Pancreas (tissue), 10 donors: ENCODE data around the gene RNF123. TPM values are rescaled to one million over a fixed set of nuclear protein-coding genes. Genes with fewer than 3 reads are reported as not detected.

ENCODE experiments used
- ATAC-seq, 4 donors: fragments of 200-7000 bp; cut with Tn5 transposase; one replicate each; pipeline versions ENCODE4 v1.8.0 to v1.9.1; 2020; ENCODE audit warnings: mild to moderate bottlenecking in 4 of 4, moderate library complexity in 4 of 4
- DNase-seq, 6 donors: peaks; one replicate each; pipeline ENCODE4 v3.0.0-alpha.2; 2020
- FAIRE-seq: peaks from 2 replicates; lab custom pipeline; 2012; peaks lifted over from hg19 to GRCh38; lab: Jason Lieb, UNC
- H3K27ac ChIP-seq, 4 donors: fragments of 200-600 bp; sonication (generic); 1 replicate in 3 of 4; 2 replicates in 1 of 4; pipeline versions ENCODE4 v1.5.0 to v1.8.0; 2020
- H3K27me3 ChIP-seq, 4 donors: fragments of 200-600 bp; one replicate each; pipeline ENCODE4 v1.8.0; 2021
- H3K36me3 ChIP-seq, 3 donors: fragments of 200-600 bp; sonication (generic) in 1 of 3; one replicate each; pipeline versions ENCODE4 v1.5.0 to v1.8.0; 2020 to 2021
- H3K4me1 ChIP-seq, 3 donors: fragments of 200-600 bp; one replicate each; pipeline ENCODE4 v1.8.0; 2021
- H3K4me3 ChIP-seq, 4 donors: fragments of 200-600 bp; sonication (generic) in 2 of 4; one replicate each; pipeline versions ENCODE4 v1.5.0 to v1.8.0; 2020 to 2021
- H3K9me3 ChIP-seq, 4 donors: fragments of 200-600 bp; one replicate each; pipeline ENCODE4 v1.8.0; 2021
- CTCF ChIP-seq, 4 donors: fragments of 200-600 bp; sonication (generic) in 3 of 4; IDR thresholded peaks; one replicate each; pipeline versions ENCODE4 v1.5.0 to v1.8.0; 2021; ENCODE audit warnings: antibody characterized with exemption in 4 of 4
- WGBS, 2 donors: extraction: QIAGEN DNeasy Blood & Tissue Kit; methylation state at CpG; one replicate each; pipeline ENCODE4 v1.1.7; 2013; 5-methylcytosine and 5-hydroxymethylcytosine counted together
- intact Hi-C, 3 donors: fragments of 100-400 bp; cut with DNase I; formaldehyde crosslinking; loops; one replicate each; pipeline versions ENCODE4 v1.11.1 to v1.14.2; 2022
- polyA plus RNA-seq, 2 donors: library from polyadenylated mRNA; stranded (reverse); fragments of 200-250 nt; gene quantifications; one replicate each; pipeline ENCODE4 v1.2.3, GENCODE V29; 2013
- total RNA-seq, 6 donors: library from RNA; stranded (reverse); fragmentation: NEBNext Ultra II Directional in 4 of 6; extraction: Animal tissue kit (Norgen Biotek cat#: 25700) in 4 of 6; gene quantifications; one replicate each; pipeline versions ENCODE4 v1.2.1 to v1.2.4, GENCODE V29; 2021 to 2023
- donor health status: healthy with polysubstance abuse.
- donor health status: DM: no; HTN: no; CAD: no; lungs with moderate emphysema.
- donor health status: DM: no; HTN: no; CAD: no.
- donor health status: control.
- donor health status: control.
- donor health status: Bipolar disorder and iron deficiency.
- donor health status: DM: yes; HTN: yes; CAD: no.
- donor health status: DM: no; HTN: no; CAD: no.
- donor health status: DM: no; HTN: no; CAD: no.
- donor health status: DM: yes; HTN: yes; CAD: no.

RNF123 gene
- total and polyA plus RNA-seq, 8 donors, result 13.5 to 27.6 (median 20.6) TPM

GRCh38 chr3:49665822-49666519, 23.4 kb upstream of the RNF123 start:
- TF ChIP-seq CTCF (IDR thresholded peaks at IDR 0.05), result no peak
- intact Hi-C loops, result loop anchor here in 1 of 3 donors (5.0 kb wide), 1 partner anchor 124 kb away; no protein-coding TSS in a partner anchor
- no peaks in the 10 kb centered on the region for H3K9me3 ChIP-seq
- no peak overlapping the region for H3K4me3 ChIP-seq
- H3K36me3 ChIP-seq, result no peaks in the 10 kb centered on the region
- no peak for FAIRE-seq
- H3K4me1 ChIP-seq, result peaks cover 0 to 11% (median 10%) of the 10 kb centered on the region in 3 donors
- H3K27me3 ChIP-seq, result no peaks in the 10 kb centered on the region
- ATAC-seq, result peak in 3 of 4 donors; percentile 35 to 59 (median 43)
- DNase-seq, result peak in 1 of 6 donors; percentile 58
- WGBS, 2 donors, result 68 to 80% methylated on average over 6 of the region's 6 CpGs
- H3K27ac ChIP-seq, result no peak overlapping the region

GRCh38 chr3:49666592-49666991, 22.8 kb upstream of the RNF123 start:
- H3K9me3 ChIP-seq, result no peaks in the 10 kb centered on the region
- H3K27me3 ChIP-seq, result no peaks in the 10 kb centered on the region
- DNase-seq, result no peak
- no peak overlapping the region for H3K4me3 ChIP-seq
- 54 to 55% methylated on average over 8 of the region's 8 CpGs for WGBS, 2 donors
- H3K36me3 ChIP-seq, result no peaks in the 10 kb centered on the region
- no peak for FAIRE-seq
- no peak for ATAC-seq
- peaks cover 0 to 15% (median 10%) of the 10 kb centered on the region in 3 donors for H3K4me1 ChIP-seq
- intact Hi-C loops, result loop anchor here in 1 of 3 donors (5.0 kb wide), 1 partner anchor 124 kb away; no protein-coding TSS in a partner anchor
- H3K27ac ChIP-seq, result no peak overlapping the region
- TF ChIP-seq CTCF (IDR thresholded peaks at IDR 0.05), result no peak

- Histone ChIP-seq H3K27ac (no peak overlapping the region), H3K36me3 (no peaks in the 10 kb centered on the region), H3K9me3 (no peaks in the 10 kb centered on the region), H3K4me1 (peaks cover 0 to 15% (median 10%) of the 10 kb centered on the region in 3 donors), H3K27me3 (no peaks in the 10 kb centered on the region), H3K4me3 (no peak overlapping the region)
- DNase-seq (no peak), FAIRE-seq (no peak), ATAC-seq (no peak)
- intact Hi-C loops, result loop anchor here in 1 of 3 donors (5.0 kb wide), 1 partner anchor 126 kb away; no protein-coding TSS in a partner anchor
- no peak for TF ChIP-seq CTCF (IDR thresholded peaks at IDR 0.05)
- 65 to 77% methylated on average over 25 of the region's 25 CpGs for WGBS, 2 donors
Observed at GRCh38 chr3:49667701-49668413, 21.5 kb upstream of the RNF123 start.

GRCh38 chr3:49668414-49668797, 21.0 kb upstream of the RNF123 start:
- intact Hi-C loops, result loop anchor here in 1 of 3 donors (5.0 kb wide), 1 partner anchor 126 kb away; no protein-coding TSS in a partner anchor
- no peak for FAIRE-seq
- no peak for DNase-seq
- H3K9me3 ChIP-seq, result no peaks in the 10 kb centered on the region
- H3K4me3 ChIP-seq, result no peak overlapping the region
- H3K4me1 ChIP-seq, result peaks cover 0 to 15% (median 10%) of the 10 kb centered on the region in 3 donors
- TF ChIP-seq CTCF (IDR thresholded peaks at IDR 0.05), result no peak
- ATAC-seq, result no peak
- no peak overlapping the region for H3K27ac ChIP-seq
- H3K27me3 ChIP-seq, result no peaks in the 10 kb centered on the region
- 17 to 18% methylated on average over 5 of the region's 5 CpGs for WGBS, 2 donors
- no peaks in the 10 kb centered on the region for H3K36me3 ChIP-seq
